Cardiac muscle cell (in vitro differentiated cells and primary cell): ENCODE data around the gene LIF. TPM values are rescaled to one million over a fixed set of nuclear protein-coding genes. Genes with fewer than 3 reads are reported as not detected.

ENCODE experiments used
- DNase-seq, 2 donors: peaks; one replicate each; pipeline versions ENCODE4 v3.0.0 to v3.0.0-alpha.2; 2010 to 2017; ENCODE audit warnings: low read depth in 1 of 2, low spot score in 1 of 2
- H3K27ac ChIP-seq: fragments of 200-600 bp; sonication (generic); 2 replicates; pipeline ENCODE4 v1.5.1; 2016
- H3K27me3 ChIP-seq: fragments of 200-600 bp; sonication (generic); 2 replicates; pipeline ENCODE4 v1.6.0; 2016; ENCODE audit warnings: control low read depth
- H3K36me3 ChIP-seq: fragments of 200-600 bp; sonication (generic); 2 replicates; pipeline ENCODE4 v1.5.1; 2016; ENCODE audit warnings: control low read depth
- H3K4me1 ChIP-seq: fragments of 200-600 bp; sonication (generic); 2 replicates; pipeline ENCODE4 v1.8.1; 2017; ENCODE audit warnings: low read depth, mild to moderate bottlenecking, mixed run types
- H3K4me3 ChIP-seq: fragments of 200-600 bp; sonication (generic); 2 replicates; pipeline ENCODE4 v1.5.1; 2016; ENCODE audit warnings: mild to moderate bottlenecking
- H3K9me3 ChIP-seq: fragments of 200-600 bp; sonication (generic); 2 replicates; pipeline ENCODE4 v1.5.1; 2017; ENCODE audit warnings: low read depth, mild to moderate bottlenecking, control low read depth
- CTCF ChIP-seq: IDR thresholded peaks from 2 replicates; pipeline ENCODE4 v1.5.1; 2012; ENCODE audit warnings: low read depth, mild to moderate bottlenecking, low read length
- polyA plus RNA-seq: library from polyadenylated mRNA; unstranded; fragments of >200 nt; fragmentation: Nextera tagmentation; extraction: Ambion mirVana; gene quantifications from 2 replicates; pipeline ENCODE4 v1.2.1, GENCODE V29; 2016
- total RNA-seq: library from RNA; depleted of rRNA; stranded (reverse); fragments of >200 nt; gene quantifications from 2 replicates; pipeline ENCODE4 v1.2.3, GENCODE V29; 2016

Gene LIF
- total and polyA plus RNA-seq, 2 experiments from 2014 or later = 1.0 to 1.7 TPM

- Histone ChIP-seq H3K4me1 (peaks cover 9% of the 10 kb centered on the region), H3K36me3 (no peaks in the 10 kb centered on the region), H3K27ac (no peak overlapping the region), H3K9me3 (no peaks in the 10 kb centered on the region), H3K27me3 (no peaks in the 10 kb centered on the region), H3K4me3 (no peak overlapping the region)
- no peak for TF ChIP-seq CTCF
- peak in 1 of 2 donors; percentile 86 for DNase-seq
These were observed 13.8 kb downstream of the LIF start for GRCh38 chr22:30232716-30233218.

GRCh38 chr22:30230787-30231461 lies 15.6 kb downstream of the LIF start:
- no peaks in the 10 kb centered on the region for H3K9me3 ChIP-seq
- H3K4me1 ChIP-seq = peaks cover 9% of the 10 kb centered on the region
- no peak for DNase-seq
- H3K27ac ChIP-seq = no peak overlapping the region
- no peaks in the 10 kb centered on the region for H3K27me3 ChIP-seq
- TF ChIP-seq CTCF = no peak
- no peaks in the 10 kb centered on the region for H3K36me3 ChIP-seq
- H3K4me3 ChIP-seq = no peak overlapping the region

- H3K27me3 ChIP-seq = no peaks in the 10 kb centered on the region
- no peak overlapping the region for H3K27ac ChIP-seq
- no peak for DNase-seq
- no peaks in the 10 kb centered on the region for H3K9me3 ChIP-seq
- no peak for TF ChIP-seq CTCF
- no peaks in the 10 kb centered on the region for H3K36me3 ChIP-seq
- H3K4me3 ChIP-seq = no peak overlapping the region
- peaks cover 6% of the 10 kb centered on the region for H3K4me1 ChIP-seq
These were observed 16.2 kb downstream of the LIF start for GRCh38 chr22:30230330-30230729.

GRCh38 chr22:30228509-30229359 lies 17.8 kb downstream of the LIF start:
- Histone ChIP-seq H3K27ac (no peak overlapping the region), H3K27me3 (no peaks in the 10 kb centered on the region), H3K9me3 (no peaks in the 10 kb centered on the region), H3K4me3 (no peak overlapping the region), H3K36me3 (no peaks in the 10 kb centered on the region), H3K4me1 (peaks cover 6% of the 10 kb centered on the region)
- TF ChIP-seq CTCF = no peak
- DNase-seq = no peak

GRCh38 chr22:30227438-30228228 lies 18.9 kb downstream of the LIF start:
- Histone ChIP-seq H3K36me3 (no peaks in the 10 kb centered on the region), H3K27ac (no peak overlapping the region), H3K9me3 (no peaks in the 10 kb centered on the region), H3K4me3 (no peak overlapping the region), H3K27me3 (no peaks in the 10 kb centered on the region), H3K4me1 (peaks cover 6% of the 10 kb centered on the region)
- no peak for TF ChIP-seq CTCF
- DNase-seq = no peak
